HG02678 (cell line): ENCODE results near the gene SPRR2G.
"Not testable (repeated sequence)": the region's sequence is repeated elsewhere in the genome, so short reads cannot be mapped to it uniquely, and the experiment has no call there.

Source experiments
- ATAC-seq: cut with Tn5 transposase; IDR thresholded peaks from one replicate; pipeline ENCODE4 v1.9.1; 2021; ENCODE audit warnings: mild to moderate bottlenecking, moderate library complexity; ENCODE audit not compliant: unreplicated experiment

Gene SPRR2G

GRCh38 chr1:153150846-153151245 lies at the start of gene SPRR2G:
SPRR2G (minus strand) TSS chr1:153150890; CDS start chr1:153150110, 780 bp downstream.
- no peak for ATAC-seq

- ATAC-seq = no peak
These were observed 44.5 kb upstream of the SPRR2G start for GRCh38 chr1:153195216-153195615.

GRCh38 chr1:153194331-153195050 lies 43.8 kb upstream of the SPRR2G start:
- ATAC-seq = no peak

DNA sequence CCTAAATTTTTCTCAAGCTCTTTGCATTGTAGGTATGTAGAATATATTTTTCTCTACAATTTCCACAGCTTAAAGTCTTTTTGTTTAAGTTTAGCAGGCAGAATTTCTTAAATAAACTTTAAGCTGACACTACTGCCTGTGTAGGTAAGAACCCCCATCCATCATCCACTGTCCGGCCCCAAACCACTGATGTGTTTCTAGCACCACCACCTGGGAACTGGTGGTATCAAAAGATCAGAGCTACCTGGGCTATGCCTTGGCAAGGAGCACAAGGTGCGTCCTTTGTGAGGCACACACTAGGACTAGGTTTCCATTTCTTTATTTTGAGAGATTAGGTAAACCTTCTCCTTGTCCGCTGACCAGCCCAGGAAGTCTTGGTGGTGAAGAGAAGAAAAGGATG lies 42.0 kb upstream of the SPRR2G start:
- no peak for ATAC-seq

DNA sequence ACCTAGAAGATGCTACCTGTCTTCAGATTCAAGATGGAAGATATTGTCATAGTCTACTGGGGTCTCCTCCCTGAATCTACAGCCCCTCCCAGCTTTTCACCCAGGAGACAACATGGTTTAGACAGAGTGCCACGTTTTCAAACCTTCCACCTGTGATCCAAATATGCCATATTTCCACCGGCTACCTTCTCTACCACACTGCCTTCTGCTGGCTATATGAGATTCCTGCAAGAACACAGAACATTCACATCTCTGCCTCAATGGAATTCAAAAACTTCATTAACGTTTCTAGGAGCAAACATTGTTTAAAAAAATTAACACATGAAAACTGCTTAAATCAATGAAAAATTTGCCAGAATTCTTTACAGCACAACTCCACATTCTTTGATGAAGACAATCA lies 39.7 kb upstream of the SPRR2G start:
- no peak for ATAC-seq

- ATAC-seq = not testable (repeated sequence)
These were observed 37.6 kb upstream of the SPRR2G start for GRCh38 chr1:153188301-153188700.

GRCh38 chr1:153180556-153180955 lies 29.9 kb upstream of the SPRR2G start:
- no peak for ATAC-seq

DNA sequence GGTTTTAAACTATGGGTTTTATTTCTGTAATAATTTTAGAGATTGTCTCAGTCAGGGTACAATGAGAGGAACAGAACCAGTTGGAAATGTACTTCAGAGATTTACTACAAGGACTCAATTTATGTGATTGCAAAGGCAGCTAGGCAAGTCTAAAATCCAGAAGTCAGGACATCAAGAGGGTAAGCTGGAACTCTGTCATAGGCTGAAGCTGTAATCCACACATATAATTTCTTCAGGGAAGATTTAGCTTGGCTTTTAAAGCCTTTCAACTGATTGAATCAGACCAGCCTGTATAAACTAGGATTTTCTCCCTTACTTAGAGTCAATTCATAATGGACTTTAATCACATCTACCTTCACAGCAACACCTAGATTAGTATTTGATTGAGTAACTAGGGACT lies 28.2 kb upstream of the SPRR2G start:
- no peak for ATAC-seq

GRCh38 chr1:153174624-153175023 lies 23.9 kb upstream of the SPRR2G start:
- ATAC-seq = no peak

DNA sequence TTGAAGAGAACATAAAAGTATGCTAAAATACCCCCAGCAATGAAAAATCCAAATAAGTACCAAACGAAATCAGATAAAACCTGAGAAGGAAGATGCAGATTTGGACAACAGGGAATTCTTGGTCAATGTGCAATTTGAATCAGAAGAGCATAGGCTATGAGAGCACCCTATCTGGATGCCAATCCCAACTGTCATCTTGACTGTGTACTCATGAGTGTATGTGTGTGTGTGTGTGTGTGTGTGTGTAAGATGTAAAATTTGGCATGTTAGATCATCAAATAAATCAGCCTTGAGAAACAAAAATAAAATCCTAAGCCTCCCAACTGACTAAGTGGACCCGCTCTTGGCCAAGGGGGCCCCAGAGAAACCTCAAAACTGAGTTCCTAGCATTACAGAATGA lies 18.0 kb upstream of the SPRR2G start:
- no peak for ATAC-seq

DNA sequence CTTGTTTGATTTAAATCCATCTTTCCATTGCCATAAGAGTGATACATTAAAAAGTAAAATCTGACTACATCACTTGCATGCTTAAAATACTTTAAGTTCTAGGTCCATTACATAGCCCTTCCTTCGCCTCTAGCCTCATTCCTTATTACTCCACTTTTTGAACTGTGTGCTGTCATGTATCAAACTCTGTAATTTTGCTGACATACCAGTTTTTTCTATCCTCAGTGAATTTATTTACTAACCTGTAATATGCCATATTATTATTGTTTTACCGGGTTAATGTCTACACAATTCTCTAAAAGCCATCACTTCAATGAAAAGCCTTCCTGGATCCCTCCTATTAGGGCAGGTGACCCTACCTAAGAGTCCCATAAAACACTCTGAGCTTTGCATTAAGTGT lies 4.9 kb upstream of the SPRR2G start:
- ATAC-seq = no peak

DNA sequence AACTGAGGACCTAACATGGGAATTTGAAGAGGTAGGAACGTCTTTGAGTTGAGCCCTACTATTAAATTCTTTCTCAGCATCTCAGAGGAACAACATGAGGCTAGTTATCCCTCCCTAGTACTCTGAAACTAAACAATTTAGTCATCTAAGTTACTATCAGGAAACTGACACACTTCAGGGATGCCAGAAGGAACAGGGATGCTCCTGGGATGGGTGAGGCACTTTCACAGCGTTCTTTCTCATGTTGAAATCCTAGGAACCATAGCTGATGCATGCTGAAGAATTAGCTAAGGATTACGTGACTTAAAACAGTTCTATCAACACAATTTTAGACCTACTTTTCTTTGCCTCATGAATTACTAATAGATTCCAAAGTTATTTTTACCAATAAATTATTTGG lies 1.8 kb upstream of the SPRR2G start:
- no peak for ATAC-seq

- ATAC-seq = no peak
These were observed 9.3 kb downstream of the SPRR2G start for GRCh38 chr1:153141377-153141776.

- no peak for ATAC-seq
These were observed 10.2 kb downstream of the SPRR2G start for GRCh38 chr1:153140484-153140883.

GRCh38 chr1:153133743-153134142 lies 16.9 kb downstream of the SPRR2G start:
- ATAC-seq = no peak

DNA sequence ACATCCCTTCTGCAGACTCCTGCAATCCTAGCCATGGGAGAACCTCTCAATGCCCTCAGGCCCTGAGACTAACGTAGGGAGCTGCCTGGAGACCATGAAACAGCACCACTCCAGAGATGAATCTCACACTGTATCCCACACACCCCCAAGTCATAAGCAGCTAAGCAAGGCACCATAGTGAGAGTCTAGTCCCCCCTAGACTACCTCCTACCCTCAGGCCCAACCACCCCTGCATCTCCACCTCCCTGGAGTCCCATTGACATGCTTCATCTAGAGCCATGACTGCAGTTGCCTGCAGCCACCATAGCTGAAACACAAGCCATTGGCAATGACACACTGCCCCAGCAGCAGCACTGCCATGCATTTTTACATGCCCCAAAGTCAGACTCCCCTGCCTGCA lies 17.4 kb downstream of the SPRR2G start:
- ATAC-seq = no peak

DNA sequence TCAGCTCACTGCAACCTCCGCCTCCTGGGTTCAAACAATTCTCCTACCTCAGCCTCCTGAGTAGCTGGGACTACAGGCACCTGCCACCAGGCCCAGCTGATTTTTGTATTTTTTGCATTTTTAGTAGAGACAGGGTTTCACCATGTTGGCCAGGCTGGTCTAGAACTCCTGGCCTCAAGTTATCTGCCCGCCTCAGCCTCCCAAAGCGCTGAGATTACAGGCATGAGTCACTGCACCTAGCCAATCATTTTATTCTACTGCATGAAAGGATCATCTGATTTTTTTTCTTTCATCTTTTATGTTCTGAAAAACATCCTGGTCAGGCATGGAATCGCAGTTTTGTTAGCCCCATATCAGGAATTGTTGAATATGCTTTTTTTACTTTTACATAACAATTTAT lies 22.0 kb downstream of the SPRR2G start:
- ATAC-seq = not testable (repeated sequence)

- no peak for ATAC-seq
These were observed 23.4 kb downstream of the SPRR2G start for GRCh38 chr1:153127296-153127695.

GRCh38 chr1:153125536-153125935 lies 25.2 kb downstream of the SPRR2G start:
- no peak for ATAC-seq

- not testable (repeated sequence) for ATAC-seq
These were observed 26.9 kb downstream of the SPRR2G start for GRCh38 chr1:153123793-153124192.

DNA sequence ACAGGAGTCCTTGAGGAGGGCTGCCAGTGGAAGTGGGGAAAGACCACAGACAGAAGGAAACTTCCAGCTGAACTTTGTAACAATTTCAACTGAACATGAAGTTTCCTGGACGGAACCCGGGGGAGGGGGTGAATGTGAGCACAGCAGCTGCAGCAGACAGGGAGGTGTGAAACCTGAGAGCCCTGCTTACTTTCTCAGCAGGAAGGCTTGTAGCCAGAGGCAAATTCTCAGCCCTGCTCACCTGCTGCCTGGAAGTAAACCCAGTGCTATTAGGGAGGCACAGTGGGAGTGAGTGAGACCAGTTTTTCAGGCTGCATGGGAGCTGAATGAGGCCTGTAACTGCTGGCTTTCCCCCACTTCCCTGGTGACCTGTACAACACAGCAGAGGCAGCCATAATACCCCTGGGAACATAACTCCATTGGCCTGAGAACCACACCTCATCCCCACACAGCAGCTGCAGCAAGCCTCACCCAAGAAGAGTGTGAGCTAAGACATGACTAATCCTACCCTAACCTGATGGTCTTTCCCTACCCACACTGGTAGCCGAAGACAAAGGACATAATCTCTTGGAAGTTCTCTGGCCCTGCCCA lies 27.8 kb downstream of the SPRR2G start:
- no peak for ATAC-seq

GRCh38 chr1:153120945-153121344 lies 29.7 kb downstream of the SPRR2G start:
- no peak for ATAC-seq

DNA sequence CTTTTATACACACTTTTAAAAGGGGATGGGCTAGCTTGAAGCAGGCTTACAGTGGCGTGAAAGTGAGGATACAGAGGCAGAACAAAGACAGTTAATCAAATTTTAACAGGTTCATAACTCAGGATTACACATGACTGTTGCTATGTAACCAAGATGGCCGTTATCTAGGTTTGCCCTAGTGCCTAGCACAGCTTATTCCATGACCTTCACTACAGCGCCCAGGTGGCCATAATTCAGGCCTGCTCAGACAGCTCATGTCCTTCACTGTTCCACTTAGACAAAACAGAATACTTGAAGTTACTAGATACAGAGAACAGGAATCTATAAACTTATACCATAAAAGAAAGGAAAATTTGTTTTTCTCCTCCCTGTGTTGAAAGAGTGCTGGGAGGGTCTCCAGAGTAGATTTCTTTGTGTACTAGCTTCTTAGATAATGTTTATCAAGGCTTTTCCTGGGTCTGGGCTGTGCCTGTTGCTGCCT lies 31.2 kb downstream of the SPRR2G start:
- no peak for ATAC-seq
